Measurements from ENCODE around the gene SP4.

DNA sequence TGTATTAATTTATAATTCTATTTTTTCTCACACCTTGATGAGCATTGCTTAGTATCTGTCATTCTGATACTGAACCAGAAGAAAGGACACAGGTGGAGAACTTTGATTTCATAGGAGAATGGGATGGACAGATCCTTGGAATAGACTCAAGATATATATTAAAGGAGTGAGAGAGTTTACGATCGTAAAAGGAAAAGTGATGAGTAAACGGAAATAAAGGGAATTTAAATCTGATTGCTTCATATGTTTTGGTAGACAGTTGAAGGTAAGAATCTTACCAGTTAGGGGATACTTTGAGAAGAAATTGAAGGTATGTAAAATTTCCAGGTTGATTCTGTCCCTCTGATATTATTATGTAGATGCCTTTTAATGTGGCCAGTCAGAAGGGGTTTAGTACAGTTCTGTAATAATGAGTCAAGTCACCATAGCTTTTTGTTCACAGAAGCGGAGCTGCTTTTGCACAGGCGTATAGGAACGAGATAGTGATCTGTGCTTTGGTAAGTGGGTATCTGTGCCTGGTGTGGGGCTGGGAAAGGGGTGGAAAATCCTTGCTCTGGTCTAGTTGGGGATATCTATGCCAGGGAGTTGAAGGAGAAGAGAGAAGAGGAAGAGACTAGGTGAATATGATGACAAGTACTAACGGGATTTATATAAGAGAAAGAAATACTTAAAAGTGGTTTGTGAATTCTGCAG is 15.4 kb downstream of the SP4 start:
- TF ChIP-seq CTCF (IDR thresholded peaks at IDR 0.05) (no peak), EZH2 (IDR thresholded peaks at IDR 0.05) (no peak), EZH2phosphoT487 (IDR thresholded peaks at IDR 0.05) (no peak)

All from neural progenitor cell (in vitro differentiated cells).